ENCODE measurements around the gene NAA20. TPM values are rescaled to one million over a fixed set of nuclear protein-coding genes. Genes with fewer than 3 reads are reported as not detected.

Gene NAA20
- total RNA-seq, 1 experiment from 2014 or later: 83.4 TPM

- no peak for DNase-seq (ENCODE audit: low spot score)
Measured at GRCh38 chr20:20018366-20018765, 1.2 kb downstream of the NAA20 start.

- no peak for DNase-seq (ENCODE audit: low spot score)
Measured at GRCh38 chr20:20019123-20019522, 2.0 kb downstream of the NAA20 start.

- no peak for DNase-seq (ENCODE audit: low spot score)
Measured at GRCh38 chr20:20020908-20021307, 3.7 kb downstream of the NAA20 start.

- DNase-seq (ENCODE audit: low spot score): no peak
Measured at GRCh38 chr20:20021835-20022234, 4.7 kb downstream of the NAA20 start.

- no peak for DNase-seq (ENCODE audit: low spot score)
Measured at GRCh38 chr20:20022498-20022897, 5.3 kb downstream of the NAA20 start.

GRCh38 chr20:20023395-20023794 lies 6.2 kb downstream of the NAA20 start:
- no peak for DNase-seq (ENCODE audit: low spot score)

GRCh38 chr20:20024942-20025341 lies 7.8 kb downstream of the NAA20 start:
- no peak for DNase-seq (ENCODE audit: low spot score)

GRCh38 chr20:20027284-20027683 lies 10.1 kb downstream of the NAA20 start:
- no peak for DNase-seq (ENCODE audit: low spot score)

GRCh38 chr20:20031790-20032189 lies 14.6 kb downstream of the NAA20 start:
- DNase-seq (ENCODE audit: low spot score): no peak

GRCh38 chr20:20034486-20034885 lies 17.3 kb downstream of the NAA20 start:
- DNase-seq (ENCODE audit: low spot score): no peak

- no peak for DNase-seq (ENCODE audit: low spot score)
Measured at GRCh38 chr20:20036756-20037155, 19.6 kb downstream of the NAA20 start.

- peak; percentile 38 for DNase-seq (ENCODE audit: low spot score)
Measured at GRCh38 chr20:20037960-20038359, 20.8 kb downstream of the NAA20 start.

GRCh38 chr20:20038586-20038985 lies 21.4 kb downstream of the NAA20 start:
- no peak for DNase-seq (ENCODE audit: low spot score)

- no peak for DNase-seq (ENCODE audit: low spot score)
Measured at GRCh38 chr20:20039752-20040387, 22.7 kb downstream of the NAA20 start.

GRCh38 chr20:20051767-20052073 lies 34.6 kb downstream of the NAA20 start:
- no peak for DNase-seq (ENCODE audit: low spot score)

- peak; percentile 96 for DNase-seq (ENCODE audit: low spot score)
Measured at GRCh38 chr20:20052074-20052970, 35.2 kb downstream of the NAA20 start, which contains the start of the genes CFAP61 and CRNKL1. TSS of gene CFAP61 (plus strand) at chr20:20052532. CDS start at chr20:20056654, 4,122 bp downstream. TSS of gene CRNKL1 (minus strand) at chr20:20052466. CDS start at chr20:20052342, 124 bp downstream.

GRCh38 chr20:20060234-20060998 lies 43.3 kb downstream of the NAA20 start:
- DNase-seq (ENCODE audit: low spot score): no peak

GRCh38 chr20:20063941-20064702 lies 47.0 kb downstream of the NAA20 start:
- DNase-seq (ENCODE audit: low spot score): no peak

GRCh38 chr20:20065361-20065760 lies 48.2 kb downstream of the NAA20 start:
- no peak for DNase-seq (ENCODE audit: low spot score)

- DNase-seq (ENCODE audit: low spot score): no peak
Measured at GRCh38 chr20:20070871-20071726, 53.9 kb downstream of the NAA20 start.

Data from H4 (cell line).